GM12878 (cell line): ENCODE measurements around the gene OR11L1.

Source experiments
- CHD2 ChIP-seq: IDR thresholded peaks from 2 replicates; pipeline ENCODE4 v1.6.1; 2011; ENCODE audit warnings: low read depth, low read length, improper control_type of control experiment, borderline replicate concordance
- CTCF ChIP-seq, 3 experiments: IDR thresholded peaks in 2 of 3; conservative IDR thresholded peaks in 1 of 3; 2 replicates each; pipeline ENCODE4 v1.5.1; 2011; ENCODE audit warnings: low read depth in 3 of 3, low read length in 3 of 3, mild to moderate bottlenecking in 3 of 3, control low read depth in 2 of 3, moderate library complexity in 2 of 3, inconsistent platforms in 1 of 3, mixed read lengths in 1 of 3; ENCODE audit not compliant: control insufficient read depth in 2 of 3, insufficient read depth in 1 of 3; ENCODE audit errors: extremely low read depth in 1 of 3
- RB1 ChIP-seq: fragments of 450-650 bp; formaldehyde crosslinking; IDR thresholded peaks from 2 replicates; pipeline ENCODE4 v1.6.1; 2017; ENCODE audit warnings: mild to moderate bottlenecking, borderline replicate concordance

GRCh38 chr1:247849616-247850015 is 7.9 kb upstream of the OR11L1 start:
- TF ChIP-seq CTCF (IDR thresholded peaks at IDR 0.05 in 2 of 3, conservative IDR thresholded peaks at IDR 0.05 in 1 of 3; ENCODE audit: control insufficient read depth in 2 of 3, extremely low read depth in 1 of 3, insufficient read depth in 1 of 3, low read depth in 3 of 3, low read length in 3 of 3) (no peak), RB1 (no peak), CHD2 (no peak)
